Measurements from ENCODE around the gene PRR30.
"Not testable (repeated sequence)": the region's sequence is repeated elsewhere in the genome, so short reads cannot be mapped to it uniquely, and the experiment has no call there.

The PRR30 gene

DNA sequence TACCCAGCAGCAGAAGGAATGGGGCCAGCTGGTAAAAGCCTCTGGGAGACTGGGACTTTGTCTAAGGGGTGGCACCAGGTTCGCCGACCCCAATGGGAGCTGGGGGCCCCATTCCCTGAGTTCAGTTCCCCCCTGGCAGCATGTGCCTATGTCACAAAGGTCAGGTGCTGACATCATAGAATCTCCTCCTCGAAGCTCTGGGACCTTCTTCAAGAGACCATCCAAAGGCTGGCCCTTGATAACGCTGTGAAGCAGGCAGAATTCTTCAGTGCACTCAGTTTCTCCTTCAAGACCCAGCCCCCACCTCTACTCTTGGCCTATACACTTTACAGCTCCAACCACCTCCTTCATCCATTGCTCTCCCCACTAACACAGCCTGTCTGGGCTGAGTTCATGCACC is at the start of gene PRR30:
TSS of gene PRR30 (minus strand) at position 101 of the 400 bp plus-strand sequence. CDS start 1,081 bp downstream, outside the sequence.
- DNase-seq = no peak

DNA sequence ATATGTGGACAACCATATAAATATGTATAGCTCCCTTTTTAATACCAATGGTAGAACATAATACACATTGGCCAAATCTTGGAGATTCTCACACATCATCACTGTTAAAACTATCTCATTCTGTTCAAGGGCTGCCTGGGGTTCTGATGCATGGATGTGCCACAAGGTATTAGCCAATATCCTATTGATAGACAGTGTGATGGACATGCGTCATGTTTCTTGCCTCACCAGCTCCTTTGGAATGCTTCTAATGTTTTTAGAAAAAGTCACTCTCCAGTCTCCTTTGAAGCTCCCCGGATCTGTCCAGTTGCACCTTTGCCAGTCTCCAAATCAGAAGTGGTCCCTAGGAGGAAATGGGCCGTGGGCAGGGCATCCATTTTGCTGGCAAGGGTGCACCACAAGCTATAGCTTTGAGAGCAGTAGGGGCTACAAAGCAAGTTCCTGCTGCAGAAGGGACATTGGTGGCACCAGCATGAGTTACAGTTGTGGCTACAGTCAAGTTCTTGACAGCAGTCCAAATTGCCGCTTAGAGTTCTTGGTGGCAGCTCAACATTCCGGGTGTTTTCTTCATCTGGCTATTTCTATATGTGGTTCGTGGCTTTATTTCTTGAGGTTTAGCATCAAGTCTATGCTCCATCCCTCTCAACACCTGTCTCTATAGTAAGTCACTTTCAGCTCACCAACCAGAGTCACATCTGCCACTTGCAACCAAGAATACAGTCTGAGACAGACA is 47.6 kb upstream of the PRR30 start:
- DNase-seq = no peak

DNA sequence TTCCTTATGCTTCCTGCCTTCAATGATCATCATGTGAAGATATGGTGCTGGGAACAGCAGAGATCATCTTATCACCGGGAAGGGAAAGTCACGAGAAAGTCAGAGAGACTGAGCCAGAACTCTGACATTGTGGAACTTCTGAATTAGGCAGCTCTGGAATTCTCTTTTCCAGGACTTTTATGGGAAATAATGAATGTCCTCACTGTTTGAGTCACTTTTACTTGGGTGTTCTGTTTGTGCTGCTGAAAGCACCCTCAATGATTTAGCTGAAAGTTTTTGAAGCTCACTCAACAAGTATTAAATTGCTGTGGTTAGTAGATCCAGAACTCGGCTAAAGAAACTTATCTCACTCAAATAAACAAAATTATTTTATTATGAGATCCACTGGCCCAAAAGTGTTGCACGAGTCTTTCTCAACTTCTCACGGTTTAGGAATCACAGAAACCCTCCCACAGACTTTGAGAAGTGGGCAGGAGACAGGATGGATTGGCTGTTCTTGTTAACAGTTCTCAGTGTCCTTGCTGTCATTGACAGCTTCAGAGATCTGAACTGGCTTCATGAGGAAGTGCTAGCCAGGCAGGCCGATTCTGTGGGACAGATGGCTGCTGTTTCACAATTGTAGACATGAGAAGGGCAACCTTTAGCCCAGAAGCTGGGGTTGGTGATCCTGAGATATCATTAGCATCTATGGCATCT is 46.3 kb upstream of the PRR30 start:
- DNase-seq = peak; percentile 33

DNA sequence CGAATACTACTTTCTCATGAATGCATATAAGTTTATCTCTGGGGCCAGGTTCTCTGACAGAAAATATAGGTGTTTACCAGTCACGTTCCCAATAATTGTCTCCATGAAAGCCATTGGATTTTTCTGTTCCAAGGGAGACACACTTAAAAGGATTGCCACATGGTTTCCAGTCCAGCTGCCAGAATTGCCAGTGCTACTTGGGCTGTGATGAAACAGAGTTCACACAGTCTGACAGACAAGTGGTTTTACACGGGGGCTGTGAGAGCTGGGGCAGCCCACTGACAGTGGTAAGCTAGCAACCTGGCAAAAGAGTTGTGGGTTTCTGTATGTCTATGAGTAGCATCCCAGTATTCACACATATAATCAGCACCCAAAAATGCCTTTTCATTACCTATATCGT is 44.9 kb upstream of the PRR30 start:
- no peak for DNase-seq

DNA sequence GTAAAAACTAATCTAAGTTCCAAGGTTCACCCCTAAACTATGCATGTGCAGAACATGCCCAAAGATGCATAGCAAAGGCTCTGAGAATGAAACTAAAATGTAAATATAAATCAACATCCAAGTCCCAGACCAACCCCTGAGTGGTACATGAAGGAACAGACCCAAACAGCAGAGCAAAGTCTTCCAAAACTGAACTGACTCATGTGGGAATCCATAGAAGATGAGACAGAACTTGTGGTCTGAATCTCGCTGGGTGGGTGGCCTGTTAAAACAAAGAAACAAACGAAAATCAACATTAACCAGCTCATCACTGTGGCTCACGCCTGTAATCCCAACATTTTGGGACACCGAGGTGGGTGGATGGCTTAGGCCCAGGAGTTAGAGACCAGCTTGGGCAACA is 43.1 kb upstream of the PRR30 start:
- no peak for DNase-seq

DNA sequence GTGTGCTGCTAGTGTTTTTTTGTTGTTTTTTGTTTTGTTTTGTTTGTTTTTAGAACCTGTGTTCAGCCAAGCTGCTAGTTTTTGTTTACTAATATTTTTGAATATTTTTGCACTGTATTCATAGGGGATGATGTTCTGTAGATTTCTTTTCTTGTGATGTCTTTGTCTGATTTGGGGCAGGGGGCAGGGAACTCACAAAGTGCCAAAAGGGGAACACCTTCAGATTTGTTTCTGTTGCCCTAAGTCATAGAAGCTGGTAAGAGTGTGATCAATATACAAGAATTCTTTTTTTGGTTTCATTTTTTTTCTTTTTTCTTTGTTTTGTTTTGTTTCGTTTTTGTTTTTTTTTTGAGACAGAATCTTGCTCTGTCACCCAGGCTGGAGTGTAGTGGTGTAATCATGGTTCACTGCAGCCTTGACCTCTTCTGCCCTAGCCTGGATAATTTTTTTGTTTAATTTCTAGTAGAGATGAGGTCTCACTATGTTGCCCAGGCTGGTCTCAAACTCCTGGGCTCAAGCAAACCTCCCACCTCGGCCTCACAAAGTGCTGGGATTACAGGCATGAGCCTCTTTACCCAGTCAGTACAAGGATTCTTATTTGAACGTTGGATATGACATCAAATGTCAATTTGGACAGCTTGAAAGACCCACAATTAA is 40.3 kb upstream of the PRR30 start:
- DNase-seq = no peak

DNA sequence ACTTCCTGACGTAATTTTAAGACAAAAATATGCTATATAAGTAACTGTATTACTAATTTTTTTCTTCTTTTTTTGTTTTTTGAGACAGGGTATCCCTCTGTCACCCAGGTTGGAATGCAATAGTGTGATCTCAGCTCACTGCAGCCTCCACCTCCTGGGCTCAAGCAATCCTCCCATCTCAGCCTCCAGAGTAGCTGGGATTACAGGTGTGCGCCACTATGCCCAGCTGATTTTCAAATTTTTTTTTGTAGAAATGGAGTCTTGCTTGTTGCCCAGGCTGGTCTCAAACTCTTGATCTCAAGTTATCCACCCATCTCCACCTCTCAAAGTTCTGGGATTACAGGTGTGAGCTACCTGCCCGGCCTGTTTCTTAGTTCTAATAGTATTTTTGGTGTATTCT is 39.3 kb upstream of the PRR30 start:
- DNase-seq = no peak

DNA sequence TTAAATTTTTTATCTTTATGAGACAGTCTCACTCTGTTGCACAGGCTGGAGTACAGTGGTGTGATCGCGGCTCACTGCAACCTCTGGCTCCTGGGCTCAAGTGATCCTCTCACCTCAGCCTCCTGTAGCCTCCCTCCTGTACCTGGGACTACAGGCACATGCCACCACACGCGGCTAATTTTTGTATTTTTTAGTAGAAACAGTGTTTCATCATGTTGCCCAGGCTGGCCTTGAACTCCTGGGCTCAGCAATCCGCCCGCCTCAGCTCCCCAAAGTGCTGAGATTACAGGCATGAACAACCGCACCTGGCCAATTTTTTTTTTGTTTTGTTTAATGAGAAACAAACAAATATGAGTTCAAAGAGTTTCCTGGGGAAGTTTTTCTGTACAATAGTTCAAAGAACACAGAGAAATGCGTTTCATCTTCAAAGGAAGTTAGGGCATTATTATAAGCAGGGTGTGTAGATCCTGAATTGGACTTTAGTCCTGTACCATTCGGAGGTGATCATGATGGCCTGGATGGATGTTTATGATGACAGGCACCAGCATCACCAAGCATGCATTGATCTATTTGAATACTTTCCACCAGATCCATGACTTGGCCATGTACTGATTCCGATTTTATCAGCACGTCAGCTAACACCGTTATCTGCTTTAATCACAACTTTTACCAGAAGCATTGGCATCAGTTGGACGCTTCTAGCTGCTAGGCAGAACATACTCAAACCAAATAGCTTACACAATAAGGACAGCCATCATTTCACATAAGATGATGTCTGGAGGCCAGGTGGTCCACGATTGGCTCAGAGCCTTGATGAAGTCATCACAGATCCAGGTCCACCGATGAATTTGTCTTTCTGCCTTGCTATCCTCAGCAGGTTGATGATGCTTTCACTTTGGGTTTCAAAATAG is 38.5 kb upstream of the PRR30 start:
- DNase-seq = no peak

DNA sequence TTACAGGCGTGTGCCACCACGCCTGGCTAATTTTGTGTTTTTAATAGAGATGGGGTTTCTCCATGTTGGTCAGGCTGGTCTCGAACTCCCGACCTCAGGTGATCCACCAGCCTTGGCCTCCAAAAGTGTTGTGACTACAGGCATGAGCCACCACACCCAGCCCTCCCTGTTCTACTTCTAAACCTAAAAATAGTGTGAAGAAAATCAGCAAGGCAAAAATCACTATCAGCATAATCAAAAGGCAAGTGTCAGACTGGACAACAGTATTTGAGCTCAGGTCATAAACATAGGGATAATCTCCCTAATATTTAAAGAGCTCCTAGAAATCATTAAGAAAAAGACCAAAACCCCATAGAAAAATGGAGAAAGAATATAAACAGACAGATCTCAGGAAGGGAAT is 36.6 kb upstream of the PRR30 start:
- not testable (repeated sequence) for DNase-seq

DNA sequence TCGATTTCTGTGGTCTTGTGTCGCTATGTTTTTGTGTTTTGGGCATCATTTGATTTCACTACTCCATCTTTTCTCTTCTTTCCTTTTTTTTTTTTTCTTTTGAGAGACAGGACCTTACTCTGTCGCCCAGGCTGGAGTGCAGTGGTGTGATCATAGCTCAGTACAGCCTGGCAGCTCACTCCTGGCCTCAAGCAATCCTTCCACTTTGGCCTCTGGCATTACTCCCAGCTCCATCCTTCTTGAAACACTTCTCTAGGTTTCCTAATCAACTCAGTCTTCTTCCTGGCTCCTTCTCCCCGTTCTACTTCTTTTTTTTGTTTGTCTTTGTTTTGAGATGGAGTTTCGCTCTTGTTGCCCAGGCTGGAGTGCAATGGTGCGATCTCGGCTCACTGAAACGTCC is 36.1 kb upstream of the PRR30 start:
- no peak for DNase-seq

DNA sequence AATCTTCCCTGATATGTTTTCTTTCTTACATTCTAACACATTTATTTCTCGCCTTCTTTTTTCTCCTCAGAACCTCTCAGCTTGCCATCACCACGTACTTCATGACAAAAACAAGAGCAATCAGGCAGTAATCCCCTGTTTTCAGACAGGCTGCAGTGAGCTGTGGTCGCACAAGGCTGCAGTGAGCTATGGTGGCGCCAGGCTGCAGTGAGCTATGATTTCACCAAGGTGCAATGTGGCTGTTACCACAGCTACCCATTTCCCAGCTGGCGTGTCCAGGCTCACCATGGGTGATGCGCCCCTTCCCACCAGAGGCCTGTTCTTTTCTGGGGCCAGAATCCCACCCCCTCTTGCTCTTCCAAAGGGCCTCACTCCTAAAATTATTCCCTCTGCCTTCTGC is 35.4 kb upstream of the PRR30 start:
- DNase-seq = no peak

DNA sequence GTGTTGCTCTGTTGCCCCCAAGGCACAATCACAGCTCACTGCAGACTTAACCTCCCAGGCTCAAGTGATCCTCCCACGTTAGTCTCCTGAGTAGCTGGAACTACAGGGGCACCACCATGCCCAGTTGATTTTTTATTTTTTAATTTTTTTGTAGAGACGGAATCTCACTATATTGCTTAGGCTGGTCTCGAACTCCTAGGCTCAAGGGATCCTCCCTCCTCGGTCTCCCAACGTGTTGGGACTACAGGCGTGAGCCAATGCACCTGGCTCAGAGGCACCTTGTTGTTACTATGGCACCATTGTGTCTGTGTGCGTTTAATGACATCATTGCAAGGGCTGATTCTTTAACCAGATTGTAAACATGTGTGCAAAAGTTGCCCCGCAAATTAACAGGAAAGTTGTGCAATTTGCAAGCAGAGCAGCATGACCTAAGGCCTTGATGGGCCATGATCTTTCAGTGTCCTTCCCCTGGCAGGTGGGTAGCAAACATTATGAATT is 32.2 kb upstream of the PRR30 start:
- DNase-seq = no peak

DNA sequence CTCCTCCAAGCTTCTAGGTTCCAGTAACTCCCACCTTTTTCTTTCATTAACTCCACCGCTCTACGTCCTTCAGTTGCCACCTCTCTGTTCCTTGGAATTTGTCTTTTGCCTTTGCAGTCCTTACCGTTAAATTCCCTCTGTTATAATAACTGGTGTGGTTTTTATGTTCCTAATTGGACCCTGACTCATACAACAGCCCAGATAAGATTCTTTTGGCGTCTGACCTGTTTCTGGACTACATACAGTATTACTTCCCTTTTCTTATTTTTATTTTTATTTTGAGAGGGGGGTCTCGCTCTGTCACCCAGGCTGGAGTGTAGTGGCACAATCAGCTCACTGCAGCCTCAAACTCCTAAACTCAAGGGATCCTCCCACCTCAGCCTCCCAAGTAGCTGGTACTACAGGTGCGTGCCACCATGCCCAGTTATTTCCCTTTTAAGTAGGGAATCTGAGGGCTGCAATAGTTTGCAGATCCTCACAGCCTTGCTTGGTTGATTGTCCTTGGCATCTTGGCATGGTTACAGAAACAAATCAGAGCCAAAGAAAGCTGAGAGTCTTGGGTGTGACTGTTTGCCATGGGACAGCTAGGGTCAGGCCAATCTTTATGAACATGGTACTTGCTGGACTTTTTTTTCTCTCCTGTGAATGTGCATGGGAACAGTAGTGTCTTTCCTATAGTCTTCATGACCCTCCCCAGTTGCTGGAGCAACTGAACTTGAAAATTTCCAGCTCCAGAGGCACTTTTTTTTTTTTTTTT is 31.5 kb upstream of the PRR30 start:
- no peak for DNase-seq

DNA sequence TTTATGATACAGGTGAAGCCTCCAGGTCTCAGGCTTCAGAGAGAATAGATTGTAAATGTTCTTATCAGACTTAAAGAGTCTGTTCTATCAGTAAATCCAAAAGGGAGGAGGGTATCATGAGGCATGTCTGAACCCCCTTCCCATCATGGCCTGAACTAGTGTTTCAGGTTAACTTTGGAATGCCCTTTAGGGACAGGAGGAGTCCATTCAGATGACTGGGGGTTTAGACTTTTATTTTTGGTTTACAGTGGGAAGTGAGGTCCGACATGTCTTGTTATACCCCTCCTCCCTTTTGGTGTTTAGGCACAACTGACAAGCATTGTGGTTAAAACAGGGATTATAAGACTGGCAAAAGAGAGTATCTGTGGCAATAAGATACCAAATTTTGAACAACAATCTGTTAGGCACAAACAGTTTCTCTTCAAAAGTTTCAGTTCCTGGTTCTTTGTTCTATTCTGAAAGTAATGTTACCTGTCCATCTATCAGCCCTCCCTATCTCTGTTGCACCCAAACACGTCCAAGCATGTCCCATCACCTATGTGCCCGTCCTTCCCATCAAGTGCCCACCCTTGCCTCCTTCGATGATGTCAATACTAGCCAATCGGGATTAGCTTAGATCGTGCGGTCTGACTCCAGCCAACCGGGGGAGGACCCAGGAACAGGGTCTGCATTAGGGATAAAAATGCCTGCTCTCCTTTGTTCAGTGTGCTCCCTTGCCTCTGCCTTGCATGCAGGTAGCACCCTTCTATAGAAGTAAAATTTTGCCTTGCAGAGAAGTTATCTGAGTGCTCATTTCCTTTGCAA is 26.0 kb upstream of the PRR30 start:
- no peak for DNase-seq

DNA sequence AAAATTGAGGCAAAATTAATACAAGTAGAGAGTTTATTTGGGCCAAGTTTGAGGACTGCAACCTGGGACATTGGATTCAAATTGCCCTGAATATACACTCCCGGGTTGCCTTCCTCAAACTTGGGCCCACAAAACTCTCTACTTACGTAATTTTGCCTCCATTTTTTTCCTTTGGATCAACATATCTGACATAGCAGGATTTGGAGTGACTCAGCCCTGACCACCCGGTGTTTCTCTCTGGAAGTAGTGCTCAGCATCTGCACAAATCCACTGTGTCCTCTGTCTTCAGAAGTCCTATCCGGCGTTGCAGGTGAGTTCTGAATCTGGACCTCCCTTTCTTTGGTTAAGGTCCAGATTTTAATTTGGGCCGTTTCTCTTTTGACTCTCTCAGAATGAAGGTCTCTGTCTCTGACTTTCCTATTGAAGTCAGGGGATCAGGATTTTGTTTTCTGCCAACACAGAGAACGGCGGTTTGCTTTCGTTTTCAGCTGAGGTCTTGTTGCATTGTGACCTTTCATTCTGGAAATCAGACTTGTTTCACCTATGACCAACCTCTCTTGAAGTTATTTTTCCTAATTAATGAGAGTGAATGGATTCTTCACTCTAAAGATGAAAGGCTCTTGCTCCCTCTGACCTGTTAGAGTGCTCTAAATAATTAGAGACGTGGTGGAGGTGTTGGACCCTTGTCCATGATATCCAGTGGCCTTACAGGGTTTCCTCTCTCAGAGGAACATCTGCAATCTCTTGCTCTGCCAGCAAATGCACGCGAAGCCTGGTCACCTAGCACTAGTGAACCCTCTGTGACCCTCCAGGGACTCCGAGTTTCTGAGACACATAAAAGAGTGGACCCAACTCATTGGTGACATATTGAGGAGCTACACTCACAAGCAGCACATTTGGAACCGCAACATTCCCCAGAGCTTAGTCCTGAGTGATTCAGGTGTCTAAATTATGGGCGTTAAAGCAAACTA is 23.2 kb upstream of the PRR30 start:
- DNase-seq = no peak

DNA sequence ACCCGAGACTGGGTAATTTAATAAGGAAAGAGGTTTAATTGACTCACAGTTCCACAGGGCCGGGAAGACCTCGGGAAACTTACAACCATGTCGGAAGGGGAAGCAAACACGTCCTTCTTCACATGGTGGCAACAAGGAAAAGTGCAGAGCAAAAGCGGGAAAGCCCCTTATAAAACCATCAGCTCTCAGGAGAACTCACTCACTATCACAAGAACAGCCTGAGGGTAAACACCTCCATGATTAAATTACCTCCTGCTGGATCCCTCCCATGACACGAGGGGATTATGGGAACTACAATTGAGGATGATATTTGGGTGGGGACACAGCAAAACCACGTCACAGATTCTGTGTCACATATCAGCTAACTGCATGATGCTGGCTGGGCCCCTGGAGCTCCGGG is 21.0 kb upstream of the PRR30 start:
- no peak for DNase-seq

DNA sequence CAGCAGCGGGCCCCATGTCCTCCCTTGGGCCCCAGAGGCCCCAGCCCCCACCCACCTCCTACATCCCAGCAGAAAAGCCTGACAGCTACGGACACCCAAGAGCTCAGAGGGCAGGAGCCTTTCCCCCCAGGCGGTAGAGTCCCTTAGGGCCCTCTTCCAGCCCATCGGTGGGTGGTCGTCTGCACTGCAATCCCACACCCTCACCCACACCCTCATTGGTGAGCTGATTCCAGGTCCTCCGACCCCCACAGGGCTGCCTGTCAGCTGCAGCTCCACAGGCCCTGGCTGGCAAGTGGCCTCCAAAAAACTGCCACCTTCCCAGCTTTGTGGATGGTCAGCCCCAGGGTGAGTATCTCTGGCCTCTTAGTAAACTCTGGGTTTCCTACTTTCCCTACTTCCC is 20.1 kb upstream of the PRR30 start:
- DNase-seq = no peak

DNA sequence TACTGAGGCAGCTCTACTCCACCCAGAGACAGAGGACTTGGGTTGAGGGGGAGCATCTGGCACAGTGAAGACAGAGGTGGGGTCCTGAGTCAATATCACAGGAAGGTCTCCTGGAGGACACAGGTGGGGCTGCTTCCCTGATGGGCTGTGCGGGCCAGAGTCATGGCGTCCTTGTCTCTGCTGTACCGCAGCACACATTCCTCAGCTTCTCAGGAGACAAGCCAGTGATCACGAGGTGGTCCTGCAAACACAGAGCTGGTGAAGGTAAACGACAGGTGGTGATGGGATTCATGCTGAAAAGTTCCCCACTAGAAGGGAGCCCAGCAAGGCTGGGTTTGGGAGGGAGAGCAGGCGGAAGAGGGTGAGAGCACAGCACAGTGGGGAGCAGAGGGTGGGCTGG is 19.3 kb upstream of the PRR30 start:
- no peak for DNase-seq

DNA sequence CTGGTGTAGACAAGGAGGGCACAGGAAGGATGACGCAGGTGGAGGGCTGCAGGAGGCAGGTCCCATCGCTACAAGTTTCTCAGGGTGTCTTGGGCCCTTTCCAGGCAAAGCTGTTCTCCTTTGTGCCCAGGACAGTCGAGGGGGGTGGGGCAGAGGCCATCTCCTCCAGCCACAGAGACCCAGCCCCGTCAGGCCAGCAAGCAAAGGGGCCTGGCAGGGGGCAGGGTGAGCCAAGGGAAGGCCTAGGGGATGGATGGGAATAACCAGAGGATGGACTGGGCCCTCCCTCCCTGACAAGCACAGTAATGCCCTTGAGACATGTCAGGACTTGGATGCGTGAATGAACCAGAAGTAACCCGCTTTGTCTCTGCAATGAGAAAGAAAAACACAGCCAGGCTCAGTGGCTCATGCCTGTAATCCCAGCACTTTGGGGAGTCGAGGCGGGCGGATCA is 15.9 kb upstream of the PRR30 start:
- DNase-seq = no peak

DNA sequence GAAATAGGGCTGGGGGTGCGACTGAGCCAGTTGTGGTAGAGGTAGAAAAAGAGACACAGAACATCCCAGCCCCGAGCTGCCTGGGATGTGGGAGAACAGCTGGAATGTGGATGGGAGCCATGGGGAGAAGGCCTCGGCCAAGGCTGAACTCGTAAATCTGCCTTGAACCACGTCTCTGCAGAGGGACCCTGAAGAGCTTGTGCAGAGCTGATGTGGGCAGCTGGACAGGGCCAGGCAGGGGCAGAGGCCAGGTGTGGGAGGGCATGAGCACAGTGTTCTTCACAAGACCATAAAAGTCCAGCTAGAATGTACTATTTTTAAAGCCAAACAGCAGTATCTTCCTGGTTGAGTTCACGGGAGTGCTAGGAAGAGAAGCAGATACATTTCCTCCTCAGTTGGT is 15.3 kb upstream of the PRR30 start:
- DNase-seq = no peak
